Natural killer cell (primary cell): ENCODE measurements around the gene LYRM4. TPM values are rescaled to one million over a fixed set of nuclear protein-coding genes. Genes with fewer than 3 reads are reported as not detected.

ENCODE experiments used
- ATAC-seq, 3 donors: fragments of 150-1000 bp in 2 of 3; fragments of 200-7000 bp in 1 of 3; cut with Tn5 transposase; 1 replicate in 1 of 3; 2 replicates in 2 of 3; pipeline ENCODE4 v1.10.0; 2021; ENCODE audit warnings: mild to moderate bottlenecking in 2 of 3, moderate library complexity in 2 of 3
- DNase-seq, 2 donors: peaks; one replicate each; pipeline versions ENCODE4 v3.0.0 to v3.0.0-alpha.2; 2013 to 2021; ENCODE audit warnings: mixed read lengths in 1 of 2
- H3K27ac ChIP-seq: one replicate; pipeline ENCODE4 v1.5.1; 2013; ENCODE audit warnings: mild to moderate bottlenecking, low read length
- H3K27me3 ChIP-seq: one replicate; pipeline ENCODE4 v1.6.1; 2013; ENCODE audit warnings: low read length; ENCODE audit not compliant: control insufficient read depth, insufficient read depth
- H3K36me3 ChIP-seq: one replicate; pipeline ENCODE4 v1.6.1; 2013; ENCODE audit warnings: low read length; ENCODE audit not compliant: control insufficient read depth, insufficient read depth
- H3K4me1 ChIP-seq: one replicate; pipeline ENCODE4 v1.6.1; 2013; ENCODE audit warnings: low read length; ENCODE audit not compliant: control insufficient read depth, insufficient read depth
- H3K4me3 ChIP-seq: one replicate; pipeline ENCODE4 v1.5.1; 2013; ENCODE audit warnings: low read length
- H3K9me3 ChIP-seq: one replicate; pipeline ENCODE4 v1.6.1; 2013; ENCODE audit warnings: low read length; ENCODE audit not compliant: control insufficient read depth, insufficient read depth
- H3K27ac Mint-ChIP-seq, 2 donors: one replicate each; pipeline ENCODE4 v1.8.0; 2022; ENCODE audit warnings: mild to moderate bottlenecking in 2 of 2, mixed read lengths in 2 of 2, moderate library complexity in 1 of 2
- H3K27me3 Mint-ChIP-seq, 2 donors: one replicate each; pipeline ENCODE4 v1.8.0; 2022; ENCODE audit warnings: low read depth in 2 of 2, mixed read lengths in 2 of 2
- H3K36me3 Mint-ChIP-seq: one replicate; pipeline ENCODE4 v1.8.0; 2022; ENCODE audit warnings: mixed read lengths
- H3K4me1 Mint-ChIP-seq, 2 donors: one replicate each; pipeline ENCODE4 v1.8.0; 2022; ENCODE audit warnings: mixed read lengths in 2 of 2
- H3K4me3 Mint-ChIP-seq: one replicate; pipeline ENCODE4 v1.8.0; 2022; ENCODE audit warnings: mild to moderate bottlenecking, moderate library complexity, mixed read lengths
- H3K9me3 Mint-ChIP-seq, 2 donors: one replicate each; pipeline ENCODE4 v1.8.0; 2022; ENCODE audit warnings: mixed read lengths in 2 of 2
- CTCF ChIP-seq: fragments of 200-600 bp; IDR thresholded peaks from one replicate; pipeline ENCODE4 v1.8.0; 2022; ENCODE audit warnings: antibody characterized with exemption
- WGBS: methylation state at CpG from one replicate; pipeline ENCODE4 v1.1.7; 2013; ENCODE audit warnings: missing lambda C conversion rate; ENCODE audit not compliant: insufficient coverage; 5-methylcytosine and 5-hydroxymethylcytosine counted together
- intact Hi-C: fragments of 100-400 bp; cut with micrococcal nuclease; formaldehyde crosslinking; loops from one replicate; pipeline ENCODE4 v1.14.2; 2022
- total RNA-seq, 4 donors: library from RNA; stranded (reverse); fragments of 120-200 nt in 1 of 4; gene quantifications; one replicate each; pipeline versions ENCODE4 v1.2.3 to v1.2.4, GENCODE V29; 2013 to 2022

Gene LYRM4
- total RNA-seq, 3 donors from 2014 or later (not counting 1 experiment from before 2014, with no cell fraction given) = 9.1 to 11.4 (median 11.1) TPM

GRCh38 chr6:5105146-5105545 lies 155.6 kb downstream of the LYRM4 start:
- Mint-ChIP-seq H3K27ac (no peak overlapping the region), H3K4me1 (no peaks in the 10 kb centered on the region), H3K4me3 (no peak overlapping the region), H3K27me3 (no peaks in the 10 kb centered on the region), H3K9me3 (no peaks in the 10 kb centered on the region), H3K36me3 (no peaks in the 10 kb centered on the region)
- TF ChIP-seq CTCF = no peak
- Histone ChIP-seq H3K9me3 (no peaks in the 10 kb centered on the region), H3K4me3 (no peak overlapping the region), H3K36me3 (no peaks in the 10 kb centered on the region), H3K27me3 (no peaks in the 10 kb centered on the region), H3K27ac (no peak overlapping the region), H3K4me1 (no peaks in the 10 kb centered on the region)
- intact Hi-C loops = no loop called here
- ATAC-seq = no peak
- 92% methylated on average over 10 of the region's 10 CpGs for WGBS
- no peak for DNase-seq

DNA sequence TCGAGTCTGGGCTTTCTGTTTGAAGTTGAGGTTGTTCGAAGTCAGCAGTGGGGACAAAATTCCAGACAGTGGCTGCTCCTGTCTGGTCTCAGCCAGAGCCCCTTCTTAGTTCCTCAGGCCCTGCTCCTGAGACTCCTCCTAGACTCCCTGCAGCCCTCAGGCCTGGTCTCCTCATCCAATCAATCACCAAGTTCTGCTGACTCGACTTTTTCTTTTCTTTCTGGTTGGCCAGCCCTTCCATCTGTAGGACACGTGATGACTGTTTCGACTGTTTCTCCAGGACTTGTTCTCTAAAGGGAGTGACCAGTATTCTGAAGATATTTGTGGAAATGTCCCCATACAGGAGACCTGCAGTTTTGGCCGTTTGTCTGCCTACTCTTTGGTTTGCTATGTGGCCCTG lies 156.1 kb downstream of the LYRM4 start:
- no peak for DNase-seq
- no peak for ATAC-seq

DNA sequence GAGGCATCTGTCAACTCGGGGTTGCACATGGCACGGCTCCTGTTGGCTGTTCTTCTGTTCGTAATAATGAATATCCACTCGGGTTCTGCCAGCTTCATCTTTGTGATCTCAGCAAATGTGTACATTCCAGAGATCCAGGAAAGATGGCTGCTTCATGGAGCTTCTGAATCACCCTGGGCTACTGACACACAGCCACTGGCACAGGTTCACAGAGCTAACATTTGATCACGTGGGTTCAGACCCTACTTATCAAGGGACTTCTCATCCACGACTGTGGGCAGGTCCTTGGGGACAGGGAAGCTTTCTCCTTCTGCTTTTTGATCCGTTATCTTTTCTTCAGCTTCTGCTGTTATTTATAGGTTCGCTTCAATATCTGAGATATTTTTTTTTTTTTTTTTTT lies 157.5 kb downstream of the LYRM4 start:
- H3K4me1 Mint-ChIP-seq = no peaks in the 10 kb centered on the region

More for the DNA sequence above, 156.1 kb downstream of the LYRM4 start:
- intact Hi-C loops = no loop called here
- no peaks in the 10 kb centered on the region for H3K36me3 ChIP-seq
- Mint-ChIP-seq H3K4me1 (no peaks in the 10 kb centered on the region), H3K27me3 (no peaks in the 10 kb centered on the region), H3K4me3 (no peak overlapping the region), H3K9me3 (no peaks in the 10 kb centered on the region), H3K36me3 (no peaks in the 10 kb centered on the region), H3K27ac (no peak overlapping the region)
- H3K4me3 ChIP-seq = no peak overlapping the region
- no peaks in the 10 kb centered on the region for H3K4me1 ChIP-seq
- TF ChIP-seq CTCF = no peak
- no peaks in the 10 kb centered on the region for H3K9me3 ChIP-seq
- WGBS = 95% methylated on average over 5 of the region's 6 CpGs
- no peaks in the 10 kb centered on the region for H3K27me3 ChIP-seq
- H3K27ac ChIP-seq = no peak overlapping the region

More for the DNA sequence above, 157.5 kb downstream of the LYRM4 start:
- Histone ChIP-seq H3K27ac (no peak overlapping the region), H3K9me3 (no peaks in the 10 kb centered on the region), H3K4me3 (no peak overlapping the region), H3K36me3 (no peaks in the 10 kb centered on the region), H3K27me3 (no peaks in the 10 kb centered on the region), H3K4me1 (no peaks in the 10 kb centered on the region)
- no peak for TF ChIP-seq CTCF
- no peaks in the 10 kb centered on the region for H3K36me3 Mint-ChIP-seq
- intact Hi-C loops = no loop called here
- no peaks in the 10 kb centered on the region for H3K9me3 Mint-ChIP-seq
- 82% methylated on average over 8 of the region's 8 CpGs for WGBS
- DNase-seq (no peak), ATAC-seq (no peak)
- H3K27ac Mint-ChIP-seq = no peak overlapping the region
- H3K4me3 Mint-ChIP-seq = no peak overlapping the region
- H3K27me3 Mint-ChIP-seq = no peaks in the 10 kb centered on the region
